GM19025 (cell line): ENCODE data around the gene WNK3.
"Not testable (repeated sequence)": the region's sequence is repeated elsewhere in the genome, so short reads cannot be mapped to it uniquely, and the experiment has no call there.

ENCODE experiments used
- ATAC-seq: cut with Tn5 transposase; IDR thresholded peaks from one replicate; pipeline ENCODE4 v1.9.1; 2021; ENCODE audit warnings: mild to moderate bottlenecking, low read depth, moderate library complexity; ENCODE audit not compliant: unreplicated experiment

WNK3 gene

GRCh38 chrX:54357414-54358377 is at the start of gene WNK3:
TSS of gene WNK3 (minus strand) at chrX:54358046.
- ATAC-seq = no peak

GRCh38 chrX:54407266-54407665 is 49.4 kb upstream of the WNK3 start:
- no peak for ATAC-seq

GRCh38 chrX:54397113-54397512 is 39.3 kb upstream of the WNK3 start:
- ATAC-seq = no peak

- ATAC-seq = no peak
Measured at GRCh38 chrX:54386314-54386713, 28.5 kb upstream of the WNK3 start.

GRCh38 chrX:54384661-54385060 is 26.8 kb upstream of the WNK3 start:
- ATAC-seq = not testable (repeated sequence)

- no peak for ATAC-seq
Measured at GRCh38 chrX:54359408-54359807, 1.6 kb upstream of the WNK3 start.

- ATAC-seq = no peak
Measured at GRCh38 chrX:54358424-54359211, 772 bp upstream of the WNK3 start.

GRCh38 chrX:54352677-54353076 is 5.2 kb downstream of the WNK3 start:
- no peak for ATAC-seq

GRCh38 chrX:54337383-54337782 is 20.5 kb downstream of the WNK3 start:
- not testable (repeated sequence) for ATAC-seq

GRCh38 chrX:54325077-54325476 is 32.8 kb downstream of the WNK3 start:
- no peak for ATAC-seq

GRCh38 chrX:54320067-54320466 is 37.8 kb downstream of the WNK3 start:
- ATAC-seq = no peak

- ATAC-seq = no peak
Measured at GRCh38 chrX:54306379-54306778, 51.5 kb downstream of the WNK3 start.

GRCh38 chrX:54301516-54301915 is 56.3 kb downstream of the WNK3 start:
- no peak for ATAC-seq

- ATAC-seq = no peak
Measured at GRCh38 chrX:54294306-54294705, 63.5 kb downstream of the WNK3 start.

GRCh38 chrX:54292755-54293154 is 65.1 kb downstream of the WNK3 start:
- ATAC-seq = no peak

- ATAC-seq = no peak
Measured at GRCh38 chrX:54291758-54292157, 66.1 kb downstream of the WNK3 start.

- ATAC-seq = no peak
Measured at GRCh38 chrX:54288968-54289367, 68.9 kb downstream of the WNK3 start.

GRCh38 chrX:54288277-54288676 is 69.6 kb downstream of the WNK3 start:
- ATAC-seq = no peak

- ATAC-seq = no peak
Measured at GRCh38 chrX:54281676-54282075, 76.2 kb downstream of the WNK3 start.

- no peak for ATAC-seq
Measured at GRCh38 chrX:54280466-54280865, 77.4 kb downstream of the WNK3 start.

- no peak for ATAC-seq
Measured at GRCh38 chrX:54271664-54272063, 86.2 kb downstream of the WNK3 start.
